Motor neuron (in vitro differentiated cells): ENCODE data around the gene SAFB2. TPM values are rescaled to one million over a fixed set of nuclear protein-coding genes. Genes with fewer than 3 reads are reported as not detected.

ENCODE experiments used
- ATAC-seq, 8 experiments: fragments of 200-7000 bp; cut with Tn5 transposase; replicated peaks in 6 of 8; 2 replicates each; pipeline ENCODE4 v1.8.0; 2021; ENCODE audit warnings: mild to moderate bottlenecking in 8 of 8, moderate library complexity in 8 of 8
- H3K27ac ChIP-seq, 2 donors: fragments of 250-450 bp; sonication (Bioruptor Pico); 2 replicates each; pipeline ENCODE4 v1.9.0; 2021; ENCODE audit warnings: antibody characterized with exemption in 2 of 2, mild to moderate bottlenecking in 2 of 2, moderate library complexity in 1 of 2
- H3K4me1 ChIP-seq, 2 donors: fragments of 250-450 bp; sonication (Bioruptor Pico); replicated peaks in 1 of 2; 2 replicates each; pipeline ENCODE4 v1.6.1; 2021; ENCODE audit warnings: antibody characterized with exemption in 2 of 2, mild to moderate bottlenecking in 2 of 2, moderate library complexity in 1 of 2
- H3K4me3 ChIP-seq, 5 donors: fragments of 250-450 bp; sonication (Bioruptor Pico); 2 replicates each; pipeline ENCODE4 v1.9.0; 2021; ENCODE audit warnings: antibody characterized with exemption in 5 of 5, mild to moderate bottlenecking in 5 of 5, moderate library complexity in 4 of 5
- WGBS, 10 experiments: fragments of 450-650 bp; shearing (Covaris generic); methylation state at CpG; one replicate each; pipeline ENCODE4 v1.0.0; 2022; 5-methylcytosine and 5-hydroxymethylcytosine counted together
- in situ Hi-C, 9 experiments: fragments of 400-800 bp; cut with MboI; loops; one replicate each; pipeline ENCODE4 v1.15.0; 2021; ENCODE audit warnings: low sequenced_read_pairs in 9 of 9, low pct_unique_long_range_greater_than_20kb in 2 of 9; ENCODE audit not compliant: unreplicated experiment in 9 of 9
- total RNA-seq, 8 experiments: library from RNA; unstranded; fragments of 300-600 nt; gene quantifications; 2 replicates each; pipeline versions ENCODE4 v1.2.3 to v1.2.4, GENCODE V29; 2022

The SAFB2 gene
- total RNA-seq, 8 experiments from 2014 or later = 31.1 to 97.5 (median 50.6) TPM

- ATAC-seq = peak in 7 of 8 experiments; percentile 10 to 58 (median 37)
- Histone ChIP-seq H3K27ac (no peak overlapping the region), H3K4me3 (no peak overlapping the region), H3K4me1 (peaks cover 0 to 6% of the 10 kb centered on the region in 2 donors)
- in situ Hi-C loops = loop anchor here in 1 of 9 experiments (25.0 kb wide), 1 partner anchor 298 kb away; no protein-coding TSS in a partner anchor
- 31 to 55% (median 32%) methylated on average over 9 to 14 of the region's 29 CpGs; no CpG with 5 or more reads in 7 of the 10 experiments for WGBS, 10 experiments
Measured at GRCh38 chr19:5585461-5586299, 36.9 kb downstream of the SAFB2 start.

- in situ Hi-C loops = loop anchor here in 1 of 9 experiments (25.0 kb wide), 1 partner anchor 293 kb away; no protein-coding TSS in a partner anchor
- WGBS, 10 experiments = 32 to 93% (median 60%) methylated on average over 1 to 5 of the region's 12 CpGs; no CpG with 5 or more reads in 4 of the 10 experiments
- peak in 1 of 8 experiments; percentile 26 for ATAC-seq
- Histone ChIP-seq H3K4me1 (peaks cover 8 to 11% of the 10 kb centered on the region in 2 donors), H3K27ac (no peak overlapping the region), H3K4me3 (no peak overlapping the region)
Measured at GRCh38 chr19:5580161-5580571, 42.4 kb downstream of the SAFB2 start.

GRCh38 chr19:5579697-5580096 lies 42.9 kb downstream of the SAFB2 start:
- peaks cover 8 to 11% of the 10 kb centered on the region in 2 donors for H3K4me1 ChIP-seq
- H3K27ac ChIP-seq = no peak overlapping the region
- in situ Hi-C loops = loop anchor here in 1 of 9 experiments (10.0 to 25.0 kb wide), 2 partner anchors 292 to 535 kb away; no protein-coding TSS in a partner anchor
- ATAC-seq = no peak
- no peak overlapping the region for H3K4me3 ChIP-seq
- 86 to 100% (median 96%) methylated on average over 1 to 6 of the region's 7 CpGs; no CpG with 5 or more reads in 4 of the 10 experiments for WGBS, 10 experiments

- Histone ChIP-seq H3K4me1 (peaks cover 8 to 11% of the 10 kb centered on the region in 2 donors), H3K4me3 (no peak overlapping the region), H3K27ac (no peak overlapping the region)
- in situ Hi-C loops = loop anchor here in 1 of 9 experiments (10.0 to 25.0 kb wide), 2 partner anchors 292 to 534 kb away; no protein-coding TSS in a partner anchor
- WGBS, 10 experiments = 76 to 100% methylated on average over 1 to 2 of the region's 6 CpGs; no CpG with 5 or more reads in 8 of the 10 experiments
- no peak for ATAC-seq
Measured at GRCh38 chr19:5579286-5579685, 43.3 kb downstream of the SAFB2 start.

- Histone ChIP-seq H3K4me1 (peaks cover 8 to 11% of the 10 kb centered on the region in 2 donors), H3K27ac (peak overlapping the region in 1 of 2 donors; percentile 4), H3K4me3 (peak overlapping the region in 1 of 5 donors; percentile 20)
- ATAC-seq = peak; percentile 83 to 96 (median 90)
- in situ Hi-C loops = loop anchor here in 1 of 9 experiments (10.0 to 25.0 kb wide), 2 partner anchors 291 to 533 kb away; no protein-coding TSS in a partner anchor
- 0 to 43% (median 12%) methylated on average over 1 to 8 of the region's 28 CpGs; no CpG with 5 or more reads in 5 of the 10 experiments for WGBS, 10 experiments
Measured at GRCh38 chr19:5578097-5578846, 44.3 kb downstream of the SAFB2 start.

GRCh38 chr19:5575590-5575989 lies 47.0 kb downstream of the SAFB2 start:
- peaks cover 8 to 11% of the 10 kb centered on the region in 2 donors for H3K4me1 ChIP-seq
- ATAC-seq = no peak
- in situ Hi-C loops = loop anchor here in 1 of 9 experiments (10.0 to 25.0 kb wide), 2 partner anchors 288 to 531 kb away; no protein-coding TSS in a partner anchor
- 50 to 100% (median 83%) methylated on average over 1 to 6 of the region's 6 CpGs; no CpG with 5 or more reads in 4 of the 10 experiments for WGBS, 10 experiments
- no peak overlapping the region for H3K27ac ChIP-seq
- no peak overlapping the region for H3K4me3 ChIP-seq

GRCh38 chr19:5572556-5573286 lies 49.9 kb downstream of the SAFB2 start:
- Histone ChIP-seq H3K27ac (no peak overlapping the region), H3K4me1 (peaks cover 2% of the 10 kb centered on the region in 2 donors), H3K4me3 (no peak overlapping the region)
- WGBS, 10 experiments = 0 to 87% (median 72%) methylated on average over 1 to 8 of the region's 14 CpGs; no CpG with 5 or more reads in 2 of the 10 experiments
- in situ Hi-C loops = loop anchor here in 1 of 9 experiments (10.0 kb wide), 1 partner anchor 528 kb away; no protein-coding TSS in a partner anchor
- ATAC-seq = peak in 4 of 8 experiments; percentile 12 to 51 (median 35)

DNA sequence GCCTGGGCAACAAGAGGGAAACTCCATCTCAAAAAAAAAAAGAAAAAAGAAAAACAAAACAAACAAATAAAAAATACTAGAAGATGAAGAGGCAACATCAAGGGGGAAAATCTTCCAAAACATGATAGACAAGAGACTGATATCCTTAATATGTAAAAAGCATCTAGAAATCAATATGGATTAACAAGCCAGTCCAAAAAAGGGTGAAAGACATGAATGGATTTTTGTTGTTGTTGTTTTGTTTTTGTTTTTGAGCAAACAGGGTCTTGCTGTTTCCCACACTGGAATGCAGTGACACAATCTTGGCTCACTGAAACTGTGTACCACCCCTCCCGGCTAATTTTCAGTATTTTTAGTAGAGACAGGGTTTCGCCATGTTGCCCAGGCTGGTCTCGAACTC lies 50.8 kb downstream of the SAFB2 start:
- no peak overlapping the region for H3K4me3 ChIP-seq
- H3K27ac ChIP-seq = no peak overlapping the region
- in situ Hi-C loops = loop anchor here in 1 of 9 experiments (10.0 kb wide), 1 partner anchor 527 kb away; no protein-coding TSS in a partner anchor
- H3K4me1 ChIP-seq = peaks cover 0 to 2% of the 10 kb centered on the region in 2 donors
- WGBS, 10 experiments = 60 to 100% (median 95%) methylated on average over 1 to 3 of the region's 3 CpGs; no CpG with 5 or more reads in 1 of the 10 experiments
- no peak for ATAC-seq

- WGBS, 10 experiments = 27 to 100% (median 78%) methylated on average over 2 to 6 of the region's 40 CpGs; no CpG with 5 or more reads in 6 of the 10 experiments
- in situ Hi-C loops = no loop called here
- Histone ChIP-seq H3K27ac (no peak overlapping the region), H3K4me3 (peak overlapping the region in 4 of 5 donors; percentile 15 to 21 (median 19)), H3K4me1 (no peaks in the 10 kb centered on the region)
- peak; percentile 34 to 76 (median 48) for ATAC-seq
Measured at GRCh38 chr19:5567970-5568407, 54.6 kb downstream of the SAFB2 start.

GRCh38 chr19:5567360-5567969 lies 55.1 kb downstream of the SAFB2 start, which contains the start of gene TINCR:
Gene TINCR, minus strand, starts transcription at chr19:5567953.
- no peaks in the 10 kb centered on the region for H3K4me1 ChIP-seq
- peak within 1 kb of the TSS in 4 of 5 donors; percentile 15 to 21 (median 19) for H3K4me3 ChIP-seq
- in situ Hi-C loops = no loop called here
- peak in 5 of 8 experiments; percentile 28 to 83 (median 39) for ATAC-seq
- WGBS, 10 experiments = 31 to 85% (median 57%) methylated on average over 1 to 15 of the region's 63 CpGs; no CpG with 5 or more reads in 1 of the 10 experiments
- no peak within 1 kb of the TSS for H3K27ac ChIP-seq

- no peak overlapping the region for H3K27ac ChIP-seq
- in situ Hi-C loops = no loop called here
- H3K4me1 ChIP-seq = peaks cover 2 to 5% of the 10 kb centered on the region in 2 donors
- no peak for ATAC-seq
- WGBS, 10 experiments = 40 to 100% (median 100%) methylated on average over 1 to 6 of the region's 7 CpGs; no CpG with 5 or more reads in 7 of the 10 experiments
- H3K4me3 ChIP-seq = no peak overlapping the region
Measured at GRCh38 chr19:5564930-5565329, 57.6 kb downstream of the SAFB2 start.
